ENCODE results near the gene SOX18. TPM values are rescaled to one million over a fixed set of nuclear protein-coding genes. Genes with fewer than 3 reads are reported as not detected.

The SOX18 gene
- total and polyA plus RNA-seq, 2 of the 8 experiments (the other 6 are each of a cell fraction or from before 2014, with no cell fraction given): 0.09 TPM; not detected in 1

- TF ChIP-seq, protein P1, sequence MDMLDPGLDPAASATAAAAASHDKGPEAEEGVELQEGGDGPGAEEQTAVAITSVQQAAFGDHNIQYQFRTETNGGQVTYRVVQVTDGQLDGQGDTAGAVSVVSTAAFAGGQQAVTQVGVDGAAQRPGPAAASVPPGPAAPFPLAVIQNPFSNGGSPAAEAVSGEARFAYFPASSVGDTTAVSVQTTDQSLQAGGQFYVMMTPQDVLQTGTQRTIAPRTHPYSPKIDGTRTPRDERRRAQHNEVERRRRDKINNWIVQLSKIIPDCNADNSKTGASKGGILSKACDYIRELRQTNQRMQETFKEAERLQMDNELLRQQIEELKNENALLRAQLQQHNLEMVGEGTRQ (IDR thresholded peaks at IDR 0.05; ENCODE audit: low read length): no peak
Measured at GRCh38 chr20:64025826-64026412, 23.5 kb downstream of the SOX18 start (continued).

Measured in H1 (cell line).